Adrenal gland (tissue), 12 donors: ENCODE measurements around the gene PSMB7. TPM values are rescaled to one million over a fixed set of nuclear protein-coding genes. Genes with fewer than 3 reads are reported as not detected.

Source experiments
- DNase-seq, 7 donors: peaks; one replicate each; pipeline ENCODE4 v3.0.0-alpha.2; 2019 to 2020
- H3K27ac ChIP-seq, 5 donors: fragments of 200-600 bp; sonication (generic) in 4 of 5; 1 replicate in 3 of 5; 2 replicates in 2 of 5; pipeline versions ENCODE4 v1.5.1 to v1.8.0; 2016 to 2020; ENCODE audit warnings: mild to moderate bottlenecking in 1 of 5
- H3K27me3 ChIP-seq: fragments of 200-600 bp; 2 replicates; pipeline ENCODE4 v1.8.0; 2021
- H3K36me3 ChIP-seq, 2 donors: fragments of 200-600 bp; replicated peaks in 1 of 2; 1 replicate in 1 of 2; 2 replicates in 1 of 2; pipeline versions ENCODE4 v1.5.1 to v1.8.0; 2018 to 2022
- H3K4me1 ChIP-seq, 2 donors: fragments of 200-600 bp; replicated peaks in 1 of 2; 1 replicate in 1 of 2; 2 replicates in 1 of 2; pipeline versions ENCODE4 v1.5.1 to v1.8.0; 2018 to 2021
- H3K4me3 ChIP-seq, 4 donors: fragments of 200-600 bp; sonication (generic) in 3 of 4; one replicate each; pipeline ENCODE4 v1.5.1; 2016 to 2018
- H3K9me3 ChIP-seq, 3 donors: fragments of 200-600 bp; sonication (generic) in 1 of 3; replicated peaks in 1 of 3; 1 replicate in 2 of 3; 2 replicates in 1 of 3; pipeline versions ENCODE4 v1.5.1 to v1.8.0; 2016 to 2021
- POLR2A ChIP-seq, 2 donors: fragments of 450-650 bp; IDR thresholded peaks; one replicate each; pipeline ENCODE4 v1.6.1; 2017; ENCODE audit warnings: antibody characterized with exemption in 2 of 2, mild to moderate bottlenecking in 2 of 2, moderate library complexity in 1 of 2
- WGBS, 4 donors: extraction: QIAGEN DNeasy Blood & Tissue Kit in 2 of 4; methylation state at CpG; one replicate each; pipeline versions ENCODE4 v1.1.5 to v1.1.7; 2013 to 2017; 5-methylcytosine and 5-hydroxymethylcytosine counted together
- intact Hi-C, 2 donors: fragments of 100-400 bp; cut with DNase I; formaldehyde crosslinking; loops; one replicate each; pipeline versions ENCODE4 v1.14.1 to v1.15.0; 2022 to 2023
- polyA plus RNA-seq, 3 donors: library from polyadenylated mRNA; stranded (reverse); fragments of 200-250 nt in 2 of 3; fragments of 350-450 nt in 1 of 3; fragmentation: Illumina TruSeq in 1 of 3; extraction: RNeasy Lipid Tissue Mini Kit (QIAGEN cat#74804) in 1 of 3; gene quantifications; one replicate each; pipeline ENCODE4 v1.2.3, GENCODE V29; 2013 to 2014
- total RNA-seq, 9 donors: library from RNA; depleted of rRNA in 4 of 9; stranded (reverse); fragments of >200 nt in 4 of 9; fragments of 120-200 nt in 1 of 9; fragmentation: NEBNext Ultra II Directional in 1 of 9; extraction: Animal tissue kit (Norgen Biotek cat#: 25700) in 1 of 9; gene quantifications; one replicate each; pipeline versions ENCODE4 v1.1.0 to v1.2.4, GENCODE V29; 2013 to 2023
- TF ChIP-seq, protein P1 (sequence below), 6 experiments: fragments of 450-650 bp in 4 of 6; fragments of 200-600 bp in 2 of 6; sonication (generic) in 1 of 6; IDR thresholded peaks; 1 replicate in 5 of 6; 2 replicates in 1 of 6; pipeline versions ENCODE4 v1.5.1 to v1.8.0; 2016 to 2021; ENCODE audit warnings: antibody characterized with exemption in 6 of 6, mild to moderate bottlenecking in 2 of 6, moderate library complexity in 1 of 6
- donor health status: healthy with polysubstance abuse.
- donor health status: Bipolar disorder and iron deficiency.
- donor health status: DM: yes; HTN: yes; CAD: no.
- donor health status: DM: no; HTN: no; CAD: no.
- donor health status: DM: no; HTN: no; CAD: no.
- donor health status: DM: yes; HTN: yes; CAD: no.

The PSMB7 gene
- total and polyA plus RNA-seq, 12 donors: 107 to 427 (median 178) TPM

DNA sequence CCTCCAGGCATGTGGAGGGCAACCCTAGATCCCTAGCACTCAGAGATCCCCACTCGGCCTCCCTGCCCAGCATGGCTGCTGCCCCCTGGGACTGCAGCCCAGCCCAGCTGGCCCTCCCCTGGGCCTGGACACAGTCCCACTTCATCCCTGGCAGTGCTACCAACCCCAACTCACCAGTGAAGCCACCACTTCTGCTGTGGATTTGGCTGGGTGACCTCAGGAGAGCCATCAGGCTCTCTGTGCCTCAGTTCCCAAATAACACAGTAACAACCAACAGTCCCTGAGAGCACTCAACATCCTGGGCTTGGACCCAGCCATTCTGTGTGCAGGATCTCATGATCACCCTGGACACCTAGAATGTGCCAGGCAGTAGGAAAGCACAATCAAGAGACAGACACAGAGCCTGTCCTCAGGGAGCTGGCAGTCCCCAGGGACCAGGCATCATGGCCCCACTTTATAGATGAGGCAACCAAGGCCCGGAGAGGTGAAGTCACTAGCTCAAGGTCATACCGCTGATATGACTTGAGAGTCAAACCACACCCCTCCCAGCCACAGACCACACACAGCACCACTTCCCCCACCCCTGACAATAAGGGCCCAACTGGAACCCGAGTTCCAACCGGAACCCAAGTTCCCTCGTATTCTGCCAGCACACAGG is 4.7 kb upstream of the PSMB7 start:
- Histone ChIP-seq H3K36me3 (no peaks in the 10 kb centered on the region), H3K4me3 (no peak overlapping the region), H3K9me3 (no peaks in the 10 kb centered on the region), H3K4me1 (peaks cover 0 to 7% of the 10 kb centered on the region in 2 donors), H3K27ac (no peak overlapping the region), H3K27me3 (no peaks in the 10 kb centered on the region)
- peak in 1 of 7 donors; percentile 30 for DNase-seq
- intact Hi-C loops: loop anchor here (5.0 kb wide), 3 partner anchors 57 to 117 kb away; no protein-coding TSS in a partner anchor
- no peak for TF ChIP-seq POLR2A (IDR thresholded peaks at IDR 0.05)
- TF ChIP-seq, protein P1, sequence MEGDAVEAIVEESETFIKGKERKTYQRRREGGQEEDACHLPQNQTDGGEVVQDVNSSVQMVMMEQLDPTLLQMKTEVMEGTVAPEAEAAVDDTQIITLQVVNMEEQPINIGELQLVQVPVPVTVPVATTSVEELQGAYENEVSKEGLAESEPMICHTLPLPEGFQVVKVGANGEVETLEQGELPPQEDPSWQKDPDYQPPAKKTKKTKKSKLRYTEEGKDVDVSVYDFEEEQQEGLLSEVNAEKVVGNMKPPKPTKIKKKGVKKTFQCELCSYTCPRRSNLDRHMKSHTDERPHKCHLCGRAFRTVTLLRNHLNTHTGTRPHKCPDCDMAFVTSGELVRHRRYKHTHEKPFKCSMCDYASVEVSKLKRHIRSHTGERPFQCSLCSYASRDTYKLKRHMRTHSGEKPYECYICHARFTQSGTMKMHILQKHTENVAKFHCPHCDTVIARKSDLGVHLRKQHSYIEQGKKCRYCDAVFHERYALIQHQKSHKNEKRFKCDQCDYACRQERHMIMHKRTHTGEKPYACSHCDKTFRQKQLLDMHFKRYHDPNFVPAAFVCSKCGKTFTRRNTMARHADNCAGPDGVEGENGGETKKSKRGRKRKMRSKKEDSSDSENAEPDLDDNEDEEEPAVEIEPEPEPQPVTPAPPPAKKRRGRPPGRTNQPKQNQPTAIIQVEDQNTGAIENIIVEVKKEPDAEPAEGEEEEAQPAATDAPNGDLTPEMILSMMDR (IDR thresholded peaks at IDR 0.05): peak in 2 of 6 experiments; percentile 19 to 27
- whole genome bisulfite sequencing, 4 donors: 46 to 100% (median 55%) methylated on average over 2 to 6 of the region's 6 CpGs; no CpG with 5 or more reads in 1 of the 4 donors

DNA sequence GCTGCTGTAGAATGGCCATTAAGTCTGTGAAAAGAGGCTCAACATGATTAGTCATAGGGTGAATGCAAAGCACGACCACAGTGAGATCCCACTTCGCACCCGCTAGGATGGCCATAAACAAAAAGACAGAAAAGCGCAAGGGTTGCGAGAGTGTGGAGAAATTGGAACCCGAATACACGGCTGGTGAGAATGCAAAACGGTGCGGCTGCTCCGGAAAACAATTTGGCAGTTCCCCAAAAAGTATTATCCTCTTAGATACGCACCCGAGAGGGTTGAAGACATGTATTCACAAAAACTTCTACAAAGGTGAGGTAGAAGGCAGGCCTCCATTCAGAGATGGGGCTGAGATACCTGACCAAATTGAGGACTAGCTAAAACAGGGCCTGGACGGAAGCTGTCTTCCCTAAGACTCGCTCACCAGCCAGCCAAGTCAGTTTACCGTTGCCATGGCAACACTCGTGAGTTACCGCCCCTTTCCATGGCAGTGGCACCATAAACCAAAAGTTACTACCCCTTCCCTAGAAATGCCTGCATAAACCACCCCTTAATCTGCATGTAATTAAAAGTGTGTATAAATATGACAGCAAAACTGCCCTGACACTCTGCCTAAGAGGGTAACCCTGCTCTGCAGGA is 726 bp upstream of the PSMB7 start:
- 78 to 80% (median 79%) methylated on average over 17 of the region's 17 CpGs for WGBS, 4 donors

DNA sequence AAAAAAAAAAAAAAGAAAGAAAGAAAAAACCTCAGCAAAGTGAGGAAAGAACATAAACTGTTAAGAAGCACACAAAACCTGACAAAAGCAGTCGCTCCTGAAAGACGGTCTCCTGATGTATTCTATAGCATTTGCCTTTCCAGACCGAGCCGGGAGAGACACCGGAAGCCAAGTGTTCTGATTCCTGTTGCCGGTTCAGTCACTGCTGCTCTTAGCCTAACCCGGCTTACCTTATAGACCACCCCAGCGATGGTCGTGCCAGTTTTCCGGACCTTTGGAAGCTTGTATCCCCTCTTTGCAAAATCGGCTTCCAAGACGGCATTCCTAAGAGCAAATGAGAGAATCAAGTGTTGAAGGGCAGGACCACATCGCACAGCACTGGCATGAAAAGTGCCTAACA is 630 bp downstream of the PSMB7 start:
- peaks cover 24 to 40% of the 10 kb centered on the region in 2 donors for H3K4me1 ChIP-seq
- no peaks in the 10 kb centered on the region for H3K27me3 ChIP-seq
- H3K9me3 ChIP-seq: no peaks in the 10 kb centered on the region
- peak overlapping the region in 3 of 5 donors; percentile 22 to 77 (median 43) for H3K27ac ChIP-seq
- peak overlapping the region; percentile 33 to 68 (median 51) for H3K4me3 ChIP-seq
- peaks cover 0 to 36% of the 10 kb centered on the region in 2 donors for H3K36me3 ChIP-seq
- peak in 1 of 7 donors; percentile 51 for DNase-seq
- TF ChIP-seq POLR2A (IDR thresholded peaks at IDR 0.05): no peak
- TF ChIP-seq, protein P1 (IDR thresholded peaks at IDR 0.05): no peak
- intact Hi-C loops: no loop called here
- 14 to 23% (median 15%) methylated on average over 12 to 13 of the region's 13 CpGs for WGBS, 4 donors

More for the DNA sequence above, 726 bp upstream of the PSMB7 start:
- Histone ChIP-seq H3K4me3 (peak overlapping the region in 1 of 4 donors; percentile 68), H3K36me3 (peaks cover 0 to 28% of the 10 kb centered on the region in 2 donors), H3K9me3 (no peaks in the 10 kb centered on the region), H3K4me1 (peaks cover 20 to 36% of the 10 kb centered on the region in 2 donors), H3K27ac (no peak overlapping the region), H3K27me3 (no peaks in the 10 kb centered on the region)
- intact Hi-C loops: no loop called here
- TF ChIP-seq, protein P1 (IDR thresholded peaks at IDR 0.05): no peak
- TF ChIP-seq POLR2A (IDR thresholded peaks at IDR 0.05): no peak
- DNase-seq: peak in 1 of 7 donors; percentile 15

DNA sequence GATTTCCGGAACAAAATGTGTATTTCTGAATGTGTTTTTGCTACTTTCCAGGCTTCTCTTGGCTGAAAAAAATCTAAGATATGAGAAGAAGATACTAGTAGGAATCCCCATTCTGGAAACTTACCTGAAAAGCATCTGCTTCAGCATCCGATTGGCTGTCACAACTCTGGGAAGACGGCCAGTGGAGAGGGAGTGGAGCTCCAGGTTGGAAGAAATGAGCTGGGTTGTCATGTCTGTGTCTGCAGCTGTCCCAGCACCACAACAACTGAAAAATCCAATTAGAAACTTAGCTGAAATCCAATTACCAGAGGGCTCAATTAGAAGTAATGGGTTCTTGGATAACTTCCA is 3.0 kb downstream of the PSMB7 start:
- peaks cover 0 to 46% of the 10 kb centered on the region in 2 donors for H3K36me3 ChIP-seq
- intact Hi-C loops: no loop called here
- no peak overlapping the region for H3K4me3 ChIP-seq
- H3K27ac ChIP-seq: peak overlapping the region in 4 of 5 donors; percentile 55 to 79 (median 75)
- 62 to 79% (median 66%) methylated on average over 3 of the region's 3 CpGs for WGBS, 4 donors
- H3K4me1 ChIP-seq: peaks cover 29 to 59% of the 10 kb centered on the region in 2 donors
- no peaks in the 10 kb centered on the region for H3K9me3 ChIP-seq
- no peaks in the 10 kb centered on the region for H3K27me3 ChIP-seq
- DNase-seq: no peak
- no peak for TF ChIP-seq POLR2A (IDR thresholded peaks at IDR 0.05)
- TF ChIP-seq, protein P1 (IDR thresholded peaks at IDR 0.05): no peak
